Midbrain (tissue), 1 donor: Measurements from ENCODE around the gene GAPT.

Source experiments
- DNase-seq: peaks from one replicate; lab custom pipeline; 2025; lab: John Stamatoyannopoulos, UW

GAPT gene

DNA sequence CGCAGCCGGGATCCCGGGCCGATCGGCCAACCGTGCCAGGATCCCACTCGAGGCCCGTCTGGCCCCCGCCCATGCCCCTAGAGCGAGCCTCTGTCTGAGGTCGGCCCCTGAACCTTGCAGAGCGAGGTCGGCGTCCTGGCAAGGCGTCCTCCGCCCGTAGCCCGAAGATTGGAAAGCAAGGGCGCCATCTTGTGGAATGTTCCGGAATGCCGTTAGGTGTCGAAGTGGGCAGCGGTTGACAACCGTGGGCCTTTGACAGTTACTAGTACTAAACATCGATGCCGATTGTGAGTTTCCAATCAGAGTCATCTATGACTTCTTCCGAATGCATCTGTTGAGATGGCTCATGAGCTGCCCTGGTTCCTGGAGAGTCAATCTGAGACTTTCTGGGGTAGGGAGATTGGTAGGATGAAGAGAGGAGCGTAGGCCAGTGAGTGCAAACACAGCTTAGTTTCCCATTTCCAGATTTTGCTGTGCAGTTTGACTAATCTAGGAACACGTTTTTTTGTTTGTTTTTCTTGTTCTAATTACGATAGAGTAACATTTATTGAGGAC lies 30.4 kb upstream of the GAPT start:
- peak; percentile 93 for DNase-seq

DNA sequence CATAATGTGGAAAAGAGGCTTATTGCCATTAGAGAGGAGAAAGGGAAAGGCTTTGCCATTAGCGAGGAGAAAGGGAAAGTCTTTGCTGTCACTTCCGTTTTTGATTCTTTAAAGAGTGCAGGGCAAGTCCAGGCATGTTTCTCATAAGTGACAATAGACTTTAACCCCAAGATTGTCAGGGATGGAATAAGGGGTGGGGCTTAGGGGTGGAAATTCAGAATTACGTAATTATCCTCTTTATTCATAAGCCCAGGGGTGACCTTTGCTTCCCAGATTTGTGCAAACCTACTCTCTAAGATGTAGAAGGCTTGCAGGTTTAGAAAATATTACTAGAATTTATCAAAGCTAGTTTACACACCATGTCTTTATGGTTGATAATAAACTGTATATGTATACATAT lies 29.1 kb upstream of the GAPT start:
- no peak for DNase-seq

DNA sequence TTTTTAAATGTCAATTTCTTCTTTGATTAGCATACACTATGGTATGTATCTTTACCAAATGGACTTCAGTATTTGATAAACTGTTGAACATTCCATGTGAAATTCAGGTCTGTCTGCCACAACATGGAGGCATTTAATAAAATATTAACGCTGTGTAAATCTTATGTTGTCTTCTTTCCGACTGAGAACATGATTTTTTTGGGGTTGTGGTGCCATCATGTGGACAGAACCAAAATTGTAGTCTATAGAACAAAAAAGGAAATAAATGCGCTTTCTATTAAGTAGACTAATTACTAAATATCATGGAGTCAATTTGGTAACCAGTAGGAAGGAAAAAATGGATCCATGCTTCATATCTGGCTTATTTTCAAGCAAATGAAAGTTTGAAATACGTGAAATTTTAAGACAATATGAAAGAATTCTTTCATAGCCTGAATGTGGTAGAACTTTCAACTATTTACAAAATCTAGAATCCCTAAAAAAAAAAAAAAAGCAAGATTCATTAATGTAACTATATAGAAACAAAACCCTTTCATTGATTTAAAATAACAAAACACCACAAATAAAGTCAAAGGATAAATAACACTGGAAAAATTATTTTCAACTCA lies 28.5 kb upstream of the GAPT start:
- DNase-seq = peak; percentile 54

DNA sequence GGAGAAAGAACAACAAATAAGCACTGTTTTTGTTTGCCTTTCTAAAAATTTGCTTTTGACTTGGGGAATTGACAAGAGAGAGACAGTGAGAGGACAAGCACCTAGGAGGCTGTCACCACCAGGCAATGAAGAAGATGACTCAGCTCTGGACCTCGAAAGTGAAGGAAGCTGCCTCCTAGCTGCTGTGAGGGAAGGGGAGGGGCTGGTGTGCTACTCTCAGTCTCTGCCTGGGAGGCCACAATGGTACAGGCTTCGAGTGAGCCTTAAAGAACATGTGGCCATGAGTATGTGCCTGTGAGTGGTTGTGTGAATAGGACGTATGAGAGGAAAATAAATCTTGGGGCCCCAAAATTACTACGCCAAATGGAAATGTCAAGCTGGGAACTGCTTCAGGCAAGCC lies 24.3 kb upstream of the GAPT start:
- DNase-seq = no peak

DNA sequence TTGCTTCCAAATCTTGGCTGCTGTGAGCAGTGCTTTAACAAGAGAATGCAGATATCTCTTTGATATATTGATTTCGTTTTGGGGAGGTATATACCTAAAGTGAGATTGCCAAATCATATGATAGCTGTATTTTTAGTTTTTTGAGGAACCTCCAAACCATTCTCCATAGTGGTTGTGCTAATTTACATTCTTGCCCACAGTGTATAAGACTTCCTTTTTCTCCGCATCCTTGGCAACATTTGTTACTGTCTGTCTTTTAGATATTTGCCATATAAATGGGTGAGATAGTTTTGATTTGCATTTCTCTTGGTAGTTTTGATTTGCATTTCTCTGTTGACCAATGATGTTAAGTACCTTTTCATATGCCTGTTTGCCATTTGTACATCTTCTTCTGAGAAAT lies 21.3 kb upstream of the GAPT start:
- no peak for DNase-seq

DNA sequence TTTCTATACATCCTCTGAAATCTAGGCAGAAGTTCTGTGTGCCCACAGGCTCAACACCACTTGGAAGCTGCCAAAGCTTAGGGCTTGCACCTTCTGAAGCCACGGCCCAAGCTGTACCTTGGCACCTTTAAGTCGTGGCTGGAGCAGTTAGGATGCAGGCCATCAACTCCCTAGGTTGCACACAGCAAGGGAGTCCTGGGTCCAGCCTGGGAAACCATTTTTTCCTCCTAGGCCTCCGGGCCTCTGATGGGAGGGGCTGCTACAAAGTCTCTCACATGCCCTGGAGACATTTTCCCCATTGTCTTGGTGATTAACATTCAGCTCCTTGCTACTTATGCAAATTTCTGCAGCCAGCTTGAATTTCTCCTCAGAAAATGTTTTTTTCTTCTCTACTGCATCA lies 15.8 kb upstream of the GAPT start:
- no peak for DNase-seq

DNA sequence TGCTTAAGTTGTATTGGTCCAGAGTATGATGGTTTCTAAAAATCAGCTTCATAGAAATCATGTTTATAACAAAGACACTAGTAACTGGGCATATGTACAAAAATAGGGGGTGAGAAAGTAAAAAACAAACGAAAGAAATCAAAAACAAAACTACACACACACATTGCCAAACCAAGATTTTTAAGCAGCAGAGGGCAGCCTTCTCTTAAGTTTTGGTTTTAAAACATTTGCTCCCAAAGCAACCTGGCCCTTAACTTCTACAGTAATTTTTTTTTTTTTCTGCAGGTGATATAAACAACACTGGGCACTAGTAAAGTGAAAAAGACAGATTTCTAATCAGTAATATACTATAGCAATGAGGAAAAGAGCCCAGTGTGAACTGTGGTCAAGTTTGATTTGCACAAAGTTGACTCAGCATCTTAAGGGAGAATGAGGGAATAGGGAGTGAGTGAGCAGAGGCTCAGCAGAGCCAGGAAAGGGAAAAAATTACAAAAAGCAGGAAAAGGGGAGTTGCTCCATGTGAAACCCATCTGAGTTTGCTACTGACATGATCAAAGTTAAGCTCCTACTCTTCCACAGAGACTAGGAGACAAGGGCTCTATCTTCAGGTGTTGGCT lies 13.4 kb upstream of the GAPT start:
- DNase-seq = no peak

DNA sequence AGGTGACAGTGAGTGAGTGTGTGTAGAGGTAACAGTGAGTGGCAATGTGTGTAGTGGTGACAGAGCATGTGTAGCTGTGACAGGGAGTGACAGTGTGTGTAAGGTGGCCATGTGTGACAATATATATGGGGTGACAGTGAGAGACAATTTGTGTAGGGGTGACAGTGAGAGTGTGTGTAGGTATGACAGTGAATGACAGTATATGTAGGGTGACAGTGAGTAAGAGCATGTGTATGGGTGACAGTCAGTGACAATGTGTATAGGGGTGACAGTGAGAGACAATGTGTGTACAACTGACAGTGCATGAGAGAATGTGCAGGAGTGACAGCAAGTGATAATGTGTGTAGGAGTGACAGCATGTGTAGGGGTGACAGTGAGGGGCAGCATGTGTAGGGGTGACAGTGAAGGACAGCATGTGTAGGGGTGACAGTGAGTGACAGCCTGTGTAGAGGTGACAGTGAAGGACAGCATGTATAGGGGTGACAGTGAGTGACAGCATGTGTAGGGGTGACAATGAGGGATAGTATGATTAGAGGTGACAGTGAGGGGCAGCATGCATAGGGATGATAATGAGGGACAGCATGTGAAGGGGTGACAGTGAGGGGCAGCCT lies 10.1 kb upstream of the GAPT start:
- DNase-seq = no peak

DNA sequence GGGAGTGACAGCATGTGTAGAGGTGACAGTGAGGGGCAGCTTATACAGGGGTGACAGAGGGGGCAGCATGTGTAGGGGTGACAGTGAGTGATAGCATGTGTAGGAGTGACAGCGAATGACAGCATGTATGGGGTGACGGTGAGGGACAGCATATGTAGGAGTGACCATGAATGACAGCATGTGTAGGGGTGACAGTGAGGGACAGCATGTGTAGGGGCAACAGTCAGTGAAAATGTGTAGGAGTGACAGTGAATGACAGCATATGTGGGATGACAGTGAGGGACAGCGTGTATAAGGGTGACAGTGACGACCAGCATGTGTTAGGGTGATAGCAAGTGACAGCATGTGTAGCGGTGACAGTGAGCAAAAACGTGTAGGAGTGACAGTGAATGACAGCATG lies 9.4 kb upstream of the GAPT start:
- no peak for DNase-seq

DNA sequence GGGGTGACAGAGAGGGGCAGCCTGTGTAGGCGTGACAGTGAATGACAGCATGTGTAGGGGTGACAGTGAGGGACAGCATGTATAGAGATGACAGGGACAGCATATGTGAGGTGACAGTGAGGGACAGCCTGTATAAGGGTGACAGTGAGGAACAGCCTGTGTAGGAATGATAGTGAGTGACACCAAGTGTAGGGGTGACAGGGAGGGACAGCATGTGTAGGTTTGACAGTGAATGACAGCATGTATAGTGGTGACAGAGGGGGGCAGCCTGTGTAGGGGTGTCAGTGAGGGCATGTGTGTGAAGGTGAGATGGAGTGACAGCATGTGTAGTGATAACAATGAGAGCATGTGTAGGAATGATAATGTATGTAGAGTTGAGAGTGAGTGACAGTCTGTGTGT lies 8.7 kb upstream of the GAPT start:
- DNase-seq = no peak

DNA sequence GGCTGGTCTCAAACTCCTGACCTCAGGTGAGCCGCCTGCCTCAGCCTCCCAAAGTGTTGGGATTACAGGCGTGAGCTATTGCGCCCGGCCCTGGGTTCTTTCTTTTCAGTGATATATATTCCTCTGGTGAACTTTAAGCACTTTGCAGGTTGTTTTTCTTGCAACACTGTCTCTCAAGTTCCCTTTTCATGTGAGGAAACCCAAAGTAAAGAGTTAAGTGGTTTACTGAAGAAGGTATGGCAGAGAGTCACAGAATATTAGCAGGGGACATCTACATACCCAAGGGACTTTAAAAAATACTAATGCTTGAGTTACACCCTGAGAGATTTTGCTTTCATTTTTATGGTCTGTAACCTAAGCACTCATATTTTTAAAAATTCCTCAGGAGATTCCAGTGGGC lies 6.7 kb upstream of the GAPT start:
- no peak for DNase-seq

DNA sequence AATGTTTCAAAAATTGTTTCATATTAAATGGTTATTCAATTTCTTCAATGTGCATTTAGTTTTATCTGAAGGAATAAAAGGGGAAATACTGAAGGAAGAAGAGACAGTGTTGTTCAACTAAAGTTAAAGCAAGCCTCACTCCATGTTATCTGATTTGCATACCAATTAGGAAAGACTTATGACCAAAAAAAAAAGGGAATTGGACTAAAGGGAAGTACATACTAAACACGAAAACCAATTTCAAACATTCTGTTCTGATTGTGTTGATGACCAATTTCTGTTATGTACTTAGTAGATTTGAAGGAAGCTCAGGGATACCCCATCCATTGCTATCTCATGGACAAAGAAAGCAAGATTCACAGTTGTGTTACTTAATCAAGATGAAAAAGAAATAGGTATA lies 4.9 kb upstream of the GAPT start:
- DNase-seq = no peak

DNA sequence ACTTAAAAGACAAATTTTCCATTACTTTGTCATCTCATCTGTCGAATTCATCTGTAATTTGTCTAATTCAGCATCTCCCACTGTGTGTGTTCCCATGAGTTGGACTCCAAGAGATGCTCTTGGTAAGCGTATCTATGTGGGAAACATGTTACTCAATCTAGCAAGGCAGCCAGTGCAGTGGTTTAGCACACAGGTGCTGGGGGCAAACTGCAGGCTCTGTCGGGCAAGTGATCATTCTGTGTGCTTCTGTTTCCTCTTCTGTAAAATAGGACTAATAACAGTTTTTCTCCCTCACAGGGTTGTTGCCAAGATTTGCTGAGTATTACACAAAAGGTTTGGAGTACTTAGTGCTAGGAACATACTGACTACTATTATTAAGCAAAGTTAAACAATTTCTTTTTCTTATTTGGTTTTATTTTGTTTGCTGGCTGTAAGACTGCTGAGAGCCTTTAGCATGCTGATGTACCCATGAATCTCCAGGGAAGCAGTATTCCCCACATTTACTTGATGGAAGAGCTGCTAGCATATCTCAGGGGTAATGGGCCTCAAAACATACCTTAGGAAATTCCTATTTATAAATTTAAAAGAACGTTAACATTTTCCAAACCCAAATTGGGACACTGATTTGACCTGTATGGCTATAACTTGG lies 709 bp upstream of the GAPT start:
- no peak for DNase-seq

DNA sequence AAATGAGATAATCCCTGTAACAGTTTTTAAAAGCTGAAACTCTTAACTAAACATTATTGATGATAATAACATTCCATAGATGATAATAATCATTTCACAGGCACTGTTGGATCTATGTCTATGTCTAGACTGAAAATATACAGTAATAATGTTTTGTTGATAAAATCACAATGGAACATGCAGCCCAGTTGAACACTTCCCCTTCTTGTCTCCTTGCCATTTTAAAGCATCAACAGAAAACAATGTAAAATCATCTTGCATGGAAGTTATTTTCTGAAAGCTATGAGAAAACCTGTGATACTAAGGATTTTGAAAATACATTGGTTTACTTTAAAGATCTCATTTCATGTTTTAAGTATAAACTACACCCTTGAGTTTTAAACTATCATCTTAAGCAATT lies 1.9 kb downstream of the GAPT start:
- no peak for DNase-seq

DNA sequence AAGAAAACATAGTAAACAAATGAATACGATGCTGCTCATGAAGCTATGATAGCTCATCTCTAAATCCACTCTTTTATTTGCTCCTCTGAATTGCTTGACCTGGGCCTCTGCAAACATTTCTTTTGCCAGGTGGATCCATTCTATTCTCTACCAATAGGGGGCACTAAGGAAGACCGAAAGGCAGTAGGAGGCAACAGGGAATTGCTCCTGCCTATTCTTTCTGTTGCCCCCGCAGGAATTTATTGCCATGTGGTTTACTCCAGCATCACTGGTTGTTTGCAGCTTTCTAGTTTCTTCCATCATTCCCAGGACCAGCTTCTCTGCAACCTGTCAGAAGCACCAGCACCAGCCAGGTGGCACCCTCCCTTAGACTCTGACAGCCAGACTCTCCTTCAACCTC lies 5.3 kb downstream of the GAPT start:
- DNase-seq = no peak

DNA sequence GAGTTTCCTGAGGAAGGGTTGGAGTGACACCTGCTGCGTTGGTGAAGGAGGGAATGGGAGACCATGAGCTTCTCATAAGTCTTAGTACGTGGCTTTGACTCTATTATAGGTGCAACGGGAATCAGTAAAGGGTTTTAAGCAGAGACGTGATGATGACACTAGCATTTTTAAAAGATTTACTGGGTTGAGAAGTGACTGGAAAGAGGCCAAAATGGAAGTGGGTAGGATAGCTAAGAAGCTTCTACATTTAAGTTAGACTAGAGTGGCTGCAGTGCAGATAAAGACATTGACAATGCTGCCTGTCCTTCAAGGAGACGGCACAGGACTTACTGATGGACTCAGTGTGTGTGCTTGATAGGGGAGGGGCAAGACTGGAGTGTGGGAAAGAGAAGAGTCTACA lies 6.2 kb downstream of the GAPT start:
- no peak for DNase-seq

DNA sequence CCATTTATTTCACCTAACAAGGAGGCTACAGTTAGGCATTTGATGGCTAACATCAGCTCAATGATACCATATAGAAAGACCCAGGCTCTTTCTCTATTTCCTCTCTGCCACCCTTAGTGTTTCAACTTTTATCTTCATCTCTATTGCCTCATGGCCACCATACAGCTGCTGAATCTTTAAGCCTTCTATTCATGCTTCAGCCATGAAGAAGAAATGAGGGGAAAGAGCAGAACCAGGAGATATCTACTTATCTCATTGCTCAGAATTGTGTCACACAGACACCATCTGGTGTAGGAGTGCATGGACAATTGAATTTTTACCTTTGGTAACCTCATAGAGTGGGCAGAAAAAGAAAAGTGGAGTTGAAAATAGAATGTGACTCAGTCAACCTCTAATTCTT lies 6.7 kb downstream of the GAPT start:
- no peak for DNase-seq

DNA sequence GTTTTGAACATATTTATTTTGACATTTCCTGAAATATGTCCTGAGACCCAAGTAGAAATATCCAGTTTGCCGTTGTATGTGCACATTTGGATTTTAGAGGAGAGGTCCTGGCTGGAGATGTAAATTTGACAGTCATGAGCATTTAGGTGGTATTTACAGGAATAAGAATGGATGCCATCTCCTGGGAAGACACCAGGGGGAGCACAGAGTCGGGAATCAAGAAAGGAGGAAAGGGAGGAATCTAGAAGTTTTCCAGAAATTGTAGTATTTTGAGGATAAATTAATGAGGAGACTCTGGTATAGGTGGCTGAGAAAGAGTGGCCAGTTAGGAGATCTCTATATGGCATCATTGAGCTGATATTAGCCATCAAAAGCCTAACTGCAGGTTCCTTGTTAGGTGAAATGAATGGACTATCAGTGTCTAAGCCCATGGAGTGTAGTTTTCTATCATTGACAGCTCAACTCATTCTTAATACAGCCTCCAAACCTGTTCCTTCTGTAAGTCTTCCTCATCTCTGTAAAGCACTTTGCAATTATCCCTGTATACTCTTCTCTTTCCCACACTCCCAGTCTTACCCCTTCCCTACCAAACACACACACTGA lies 7.2 kb downstream of the GAPT start:
- DNase-seq = peak; percentile 42

DNA sequence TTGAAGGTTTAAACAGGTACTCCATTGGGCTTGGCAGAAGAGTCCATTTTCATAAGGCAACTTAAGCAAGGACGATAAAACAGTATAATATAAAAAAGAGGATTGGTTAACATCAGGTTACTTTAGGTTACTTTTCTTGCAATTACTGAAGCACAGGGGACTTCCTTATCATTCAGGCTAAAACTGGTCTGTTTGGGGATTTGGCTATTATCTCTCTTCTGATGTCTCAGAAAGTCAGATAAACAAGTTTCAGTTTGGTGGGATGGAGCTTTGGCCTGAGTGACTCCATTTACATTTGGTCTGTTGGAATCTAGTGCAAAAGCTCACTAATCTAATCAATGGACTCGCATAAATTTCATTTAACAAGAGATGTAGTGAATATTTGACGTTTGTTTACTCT lies 8.0 kb downstream of the GAPT start:
- DNase-seq = no peak

DNA sequence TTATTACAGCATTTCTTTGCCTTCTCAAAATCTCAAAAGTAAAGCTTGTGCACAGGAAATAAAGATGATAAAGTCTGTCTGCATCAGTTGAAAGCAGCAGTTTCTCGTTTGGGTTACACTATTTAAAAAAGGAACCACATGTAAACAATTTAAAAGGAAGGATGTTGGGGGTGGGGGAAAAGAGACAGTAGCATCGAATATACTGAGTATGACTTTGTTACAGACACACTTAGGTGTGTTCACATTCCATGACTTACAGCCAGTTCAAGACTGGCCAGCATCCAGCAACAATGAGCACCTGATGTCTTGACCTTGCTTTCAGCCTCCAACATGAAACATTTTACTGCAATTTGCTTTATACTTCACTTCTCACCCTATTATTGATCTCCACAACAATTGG lies 8.7 kb downstream of the GAPT start:
- DNase-seq = no peak

DNA sequence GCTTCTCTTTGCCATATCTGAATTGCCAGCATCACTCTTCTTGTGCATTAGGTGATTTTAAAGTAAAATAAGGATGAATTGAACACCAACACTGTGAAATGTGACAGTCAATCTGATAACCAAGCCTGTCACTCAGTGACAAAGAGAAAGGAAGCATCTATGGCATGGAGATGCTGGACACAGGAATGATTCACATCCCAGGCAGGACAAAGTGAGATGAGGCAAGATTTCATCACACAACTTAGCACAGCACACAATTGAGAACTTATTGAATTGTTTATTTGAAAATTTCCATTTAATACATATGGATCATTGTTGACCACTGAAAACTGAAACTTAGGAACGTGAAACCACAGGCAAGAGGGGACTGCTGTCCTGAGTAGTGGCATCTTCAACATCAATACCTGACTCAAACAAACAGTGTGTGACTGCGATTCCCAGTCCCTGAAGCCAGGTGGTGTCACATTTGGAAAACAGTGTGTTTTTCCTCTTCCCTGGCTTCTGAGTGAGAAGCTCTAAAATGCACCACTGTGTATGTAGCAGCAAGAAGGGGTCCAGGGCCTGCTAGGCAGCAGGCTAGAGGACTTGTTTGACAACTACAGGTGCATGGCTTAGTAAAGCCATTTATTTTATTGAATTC lies 10.7 kb downstream of the GAPT start:
- DNase-seq = no peak

DNA sequence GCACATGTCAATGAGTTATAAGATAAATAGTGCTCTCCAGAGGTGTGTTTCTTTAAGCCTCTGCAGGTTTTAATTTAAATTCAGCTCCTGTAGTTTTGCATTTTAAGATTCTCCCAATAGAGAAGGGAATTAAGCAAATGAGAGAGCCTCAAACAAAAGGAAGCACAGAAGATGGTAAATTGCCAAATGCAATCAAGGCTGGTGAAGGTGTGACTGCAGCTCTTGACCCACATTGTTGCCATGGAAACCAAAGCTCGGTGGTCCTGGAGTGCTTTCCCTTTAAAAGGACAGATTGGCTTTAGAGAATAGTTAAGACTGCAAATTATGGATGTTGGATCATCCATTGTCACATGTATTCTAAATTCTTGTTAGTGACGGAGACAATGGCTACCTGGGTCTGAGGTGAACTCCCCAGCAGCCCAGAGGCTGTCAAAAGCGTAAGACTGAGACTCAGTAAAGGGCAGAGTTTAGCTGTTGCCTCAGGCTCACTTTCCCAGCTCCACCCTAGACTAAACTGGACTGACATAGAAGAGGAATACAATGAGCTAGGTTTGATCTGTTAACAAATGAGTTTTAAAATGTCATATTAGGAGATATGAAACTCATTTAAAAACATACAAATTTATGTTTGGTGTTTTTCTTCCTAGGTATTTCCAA lies 12.3 kb downstream of the GAPT start:
- DNase-seq = no peak
